Jurkat, Clone E6-1 (cell line): Measurements from ENCODE around the gene SLC6A17.

Experiments used
- DNase-seq: peaks from one replicate; pipeline ENCODE4 v3.0.0-alpha.2; 2011; ENCODE audit warnings: low read depth, low spot score
- H3K4me3 ChIP-seq: 2 replicates; pipeline ENCODE4 v1.5.1; 2011; ENCODE audit warnings: mild to moderate bottlenecking, low read length, control low read depth, moderate library complexity

SLC6A17 gene

GRCh38 chr1:110212169-110213142, 62.2 kb downstream of the SLC6A17 start:
- no peak for DNase-seq
- no peak overlapping the region for H3K4me3 ChIP-seq

GRCh38 chr1:110213143-110213540, 62.8 kb downstream of the SLC6A17 start:
- no peak for DNase-seq
- H3K4me3 ChIP-seq: no peak overlapping the region

GRCh38 chr1:110214454-110215404, 64.4 kb downstream of the SLC6A17 start:
- no peak for DNase-seq
- H3K4me3 ChIP-seq: no peak overlapping the region

- DNase-seq: no peak
These were observed 65.6 kb downstream of the SLC6A17 start for GRCh38 chr1:110215621-110216515.

GRCh38 chr1:110216844-110217444, 66.7 kb downstream of the SLC6A17 start:
- no peak for DNase-seq

More at GRCh38 chr1:110215621-110216515, 65.6 kb downstream of the SLC6A17 start:
- no peak overlapping the region for H3K4me3 ChIP-seq

GRCh38 chr1:110218137-110218536, 67.8 kb downstream of the SLC6A17 start:
- DNase-seq: no peak

More at GRCh38 chr1:110216844-110217444, 66.7 kb downstream of the SLC6A17 start:
- H3K4me3 ChIP-seq: no peak overlapping the region

GRCh38 chr1:110218739-110219138, 68.4 kb downstream of the SLC6A17 start:
- no peak for DNase-seq
- no peak overlapping the region for H3K4me3 ChIP-seq

More at GRCh38 chr1:110218137-110218536, 67.8 kb downstream of the SLC6A17 start:
- no peak overlapping the region for H3K4me3 ChIP-seq

GRCh38 chr1:110220324-110220723, 70.0 kb downstream of the SLC6A17 start:
- no peak for DNase-seq
- no peak overlapping the region for H3K4me3 ChIP-seq

GRCh38 chr1:110221119-110221518, 70.8 kb downstream of the SLC6A17 start:
- H3K4me3 ChIP-seq: no peak overlapping the region
- DNase-seq: no peak

GRCh38 chr1:110223127-110223526, 72.8 kb downstream of the SLC6A17 start:
- no peak for DNase-seq
- no peak overlapping the region for H3K4me3 ChIP-seq

GRCh38 chr1:110223581-110223980, 73.3 kb downstream of the SLC6A17 start:
- no peak for DNase-seq

GRCh38 chr1:110224240-110224995, 74.1 kb downstream of the SLC6A17 start:
- no peak for DNase-seq

More at GRCh38 chr1:110223581-110223980, 73.3 kb downstream of the SLC6A17 start:
- no peak overlapping the region for H3K4me3 ChIP-seq

GRCh38 chr1:110225212-110225611, 74.9 kb downstream of the SLC6A17 start:
- no peak for DNase-seq

More at GRCh38 chr1:110224240-110224995, 74.1 kb downstream of the SLC6A17 start:
- H3K4me3 ChIP-seq: no peak overlapping the region

GRCh38 chr1:110225756-110226404, 75.6 kb downstream of the SLC6A17 start:
- no peak for DNase-seq
- no peak overlapping the region for H3K4me3 ChIP-seq

More at GRCh38 chr1:110225212-110225611, 74.9 kb downstream of the SLC6A17 start:
- H3K4me3 ChIP-seq: no peak overlapping the region

GRCh38 chr1:110227774-110228173, 77.5 kb downstream of the SLC6A17 start:
- DNase-seq: no peak
- no peak overlapping the region for H3K4me3 ChIP-seq

- no peak overlapping the region for H3K4me3 ChIP-seq
- no peak for DNase-seq
These were observed 78.1 kb downstream of the SLC6A17 start for GRCh38 chr1:110228381-110228780.

GRCh38 chr1:110228869-110229268, 78.6 kb downstream of the SLC6A17 start:
- no peak for DNase-seq
- no peak overlapping the region for H3K4me3 ChIP-seq
